Measurements from ENCODE around the gene ADCK1. TPM values are rescaled to one million over a fixed set of nuclear protein-coding genes. Genes with fewer than 3 reads are reported as not detected.
"Not testable (repeated sequence)": the region's sequence is repeated elsewhere in the genome, so short reads cannot be mapped to it uniquely, and the experiment has no call there.

ADCK1 gene
- total RNA-seq, 1 experiment from 2014 or later: 11.4 TPM

DNA sequence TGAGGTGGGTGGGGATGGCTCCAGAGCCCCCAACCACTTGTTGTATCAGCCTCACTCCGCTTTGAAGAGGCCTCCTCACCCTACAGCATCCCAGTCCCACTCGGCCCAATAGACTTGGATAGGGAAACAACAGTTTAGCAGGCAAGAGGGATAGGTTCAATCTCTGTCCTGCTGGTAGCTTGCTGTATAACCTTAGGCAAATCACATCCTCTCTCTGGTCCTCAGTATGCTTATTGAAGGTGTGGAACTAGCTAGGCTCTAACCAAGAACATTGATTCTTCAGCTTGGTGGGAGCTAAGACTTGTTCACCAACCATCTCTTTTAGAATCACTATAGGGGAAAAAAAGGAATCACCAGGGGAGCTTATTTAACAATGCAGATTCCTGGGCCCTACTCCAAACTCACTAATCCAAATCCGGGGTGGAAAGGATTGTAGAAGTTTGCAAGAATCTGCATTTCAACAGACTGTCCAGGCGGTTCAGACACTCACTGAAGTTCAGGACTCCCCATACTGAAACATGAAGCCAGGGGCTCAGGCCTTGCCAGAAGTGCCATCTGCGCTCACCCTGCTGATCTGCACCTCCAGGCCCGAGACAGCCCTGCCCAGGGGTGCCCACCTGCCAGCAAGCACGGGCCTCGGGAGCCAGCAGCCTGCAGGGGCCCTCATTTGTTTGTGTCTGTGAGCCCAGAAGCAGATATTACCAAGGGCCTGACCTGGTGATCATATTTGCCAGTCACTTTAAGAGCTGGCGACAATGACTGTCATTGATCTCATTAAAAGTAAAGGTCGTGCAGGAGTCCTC lies 113.0 kb downstream of the ADCK1 start:
- Mint-ChIP-seq H3K9me3 (no peaks in the 10 kb centered on the region), H3K4me3 (no peak overlapping the region), H3K27ac (peak overlapping the region; percentile 50), H3K36me3 (no peaks in the 10 kb centered on the region), H3K4me1 (peaks cover 22% of the 10 kb centered on the region), H3K27me3 (ENCODE audit: low read depth) (no peaks in the 10 kb centered on the region)
- CTCF ChIA-PET: interaction anchor here (0.9 to 1.3 kb wide), 2 partner anchors 67 to 654 kb away, joined by 3 to 4 read pairs; no protein-coding TSS in a partner anchor
- POLR2A ChIA-PET: no interaction called here
- TF ChIP-seq, protein P1, sequence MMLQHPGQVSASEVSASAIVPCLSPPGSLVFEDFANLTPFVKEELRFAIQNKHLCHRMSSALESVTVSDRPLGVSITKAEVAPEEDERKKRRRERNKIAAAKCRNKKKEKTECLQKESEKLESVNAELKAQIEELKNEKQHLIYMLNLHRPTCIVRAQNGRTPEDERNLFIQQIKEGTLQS (CRISPR knock-in tag; conservative IDR thresholded peaks at IDR 0.05): no peak
- TF ChIP-seq FOXK1 (CRISPR knock-in tag; IDR thresholded peaks at IDR 0.05): no peak
- no peak for TF ChIP-seq ZBTB21 (CRISPR knock-in tag; IDR thresholded peaks at IDR 0.05; ENCODE audit: borderline replicate concordance)
- TF ChIP-seq HMGA2 (CRISPR knock-in tag; IDR thresholded peaks at IDR 0.05): no peak
- no peak for TF ChIP-seq TCF7 (CRISPR knock-in tag; IDR thresholded peaks at IDR 0.05; ENCODE audit: low read depth)
- TF ChIP-seq SOX15 (CRISPR knock-in tag; IDR thresholded peaks at IDR 0.05): no peak
- DNase-seq (ENCODE audit: low spot score) (no peak), ATAC-seq (peak; percentile 63)

DNA sequence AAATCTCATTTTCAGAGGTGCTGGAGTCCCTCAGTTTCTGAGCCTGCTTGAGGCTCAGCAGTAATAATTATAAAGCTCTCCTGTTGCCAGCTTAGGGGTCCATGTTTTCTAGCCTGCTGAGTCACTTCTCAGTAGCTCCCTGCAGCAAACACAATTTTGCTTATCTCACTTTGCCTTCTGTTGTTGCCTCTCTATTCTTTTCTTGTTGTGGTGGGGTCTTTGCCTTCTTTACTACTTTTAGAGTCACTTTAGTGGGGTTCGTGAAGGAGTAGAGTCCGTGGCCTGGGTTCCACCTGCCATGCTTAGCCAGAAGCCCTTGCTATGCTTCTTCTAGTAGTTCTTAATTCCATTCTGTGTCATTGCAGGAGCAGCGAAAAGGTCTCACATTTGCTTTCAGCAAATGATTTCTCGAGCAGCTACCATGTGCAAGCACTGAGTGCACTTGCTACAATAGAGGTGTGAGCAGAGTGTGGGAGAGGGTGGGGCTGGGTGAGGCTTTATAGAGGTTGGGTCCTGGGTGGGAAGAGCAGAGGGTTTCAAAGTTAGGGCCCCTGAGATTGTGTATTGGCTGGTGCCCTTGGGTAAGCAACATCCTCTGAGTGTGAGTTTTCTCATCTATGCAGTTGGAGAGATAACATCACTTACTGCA lies 114.3 kb downstream of the ADCK1 start:
- no peak overlapping the region for H3K27ac Mint-ChIP-seq
- H3K36me3 Mint-ChIP-seq: no peaks in the 10 kb centered on the region
- TF ChIP-seq, protein P2, sequence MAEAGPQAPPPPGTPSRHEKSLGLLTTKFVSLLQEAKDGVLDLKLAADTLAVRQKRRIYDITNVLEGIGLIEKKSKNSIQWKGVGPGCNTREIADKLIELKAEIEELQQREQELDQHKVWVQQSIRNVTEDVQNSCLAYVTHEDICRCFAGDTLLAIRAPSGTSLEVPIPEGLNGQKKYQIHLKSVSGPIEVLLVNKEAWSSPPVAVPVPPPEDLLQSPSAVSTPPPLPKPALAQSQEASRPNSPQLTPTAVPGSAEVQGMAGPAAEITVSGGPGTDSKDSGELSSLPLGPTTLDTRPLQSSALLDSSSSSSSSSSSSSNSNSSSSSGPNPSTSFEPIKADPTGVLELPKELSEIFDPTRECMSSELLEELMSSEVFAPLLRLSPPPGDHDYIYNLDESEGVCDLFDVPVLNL (CRISPR knock-in tag; IDR thresholded peaks at IDR 0.05; ENCODE audit: borderline replicate concordance, low read depth): no peak
- TF ChIP-seq ZNF121 (CRISPR knock-in tag; IDR thresholded peaks at IDR 0.05) (no peak), ZNF219 (CRISPR knock-in tag; IDR thresholded peaks at IDR 0.05; ENCODE audit: borderline replicate concordance) (no peak), ZNF263 (CRISPR knock-in tag; IDR thresholded peaks at IDR 0.05; ENCODE audit: low read depth) (no peak), NR3C1 (CRISPR knock-in tag; conservative IDR thresholded peaks at IDR 0.05; ENCODE audit: low read depth) (no peak), GABPB1 (CRISPR knock-in tag; IDR thresholded peaks at IDR 0.05) (no peak), SMAD4 (CRISPR knock-in tag; IDR thresholded peaks at IDR 0.05) (no peak), NR1H2 (CRISPR knock-in tag; IDR thresholded peaks at IDR 0.05) (no peak), CBFB (CRISPR knock-in tag; IDR thresholded peaks at IDR 0.05; ENCODE audit: low read depth) (no peak), ZNF232 (CRISPR knock-in tag; IDR thresholded peaks at IDR 0.05) (no peak), IRF2 (CRISPR knock-in tag; IDR thresholded peaks at IDR 0.05; ENCODE audit: borderline replicate concordance, low read depth) (no peak), TEAD1 (CRISPR knock-in tag; IDR thresholded peaks at IDR 0.05) (no peak)
- TF ChIP-seq, protein P3, sequence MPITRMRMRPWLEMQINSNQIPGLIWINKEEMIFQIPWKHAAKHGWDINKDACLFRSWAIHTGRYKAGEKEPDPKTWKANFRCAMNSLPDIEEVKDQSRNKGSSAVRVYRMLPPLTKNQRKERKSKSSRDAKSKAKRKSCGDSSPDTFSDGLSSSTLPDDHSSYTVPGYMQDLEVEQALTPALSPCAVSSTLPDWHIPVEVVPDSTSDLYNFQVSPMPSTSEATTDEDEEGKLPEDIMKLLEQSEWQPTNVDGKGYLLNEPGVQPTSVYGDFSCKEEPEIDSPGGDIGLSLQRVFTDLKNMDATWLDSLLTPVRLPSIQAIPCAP (CRISPR knock-in tag; IDR thresholded peaks at IDR 0.05): no peak
- TF ChIP-seq, protein P4, sequence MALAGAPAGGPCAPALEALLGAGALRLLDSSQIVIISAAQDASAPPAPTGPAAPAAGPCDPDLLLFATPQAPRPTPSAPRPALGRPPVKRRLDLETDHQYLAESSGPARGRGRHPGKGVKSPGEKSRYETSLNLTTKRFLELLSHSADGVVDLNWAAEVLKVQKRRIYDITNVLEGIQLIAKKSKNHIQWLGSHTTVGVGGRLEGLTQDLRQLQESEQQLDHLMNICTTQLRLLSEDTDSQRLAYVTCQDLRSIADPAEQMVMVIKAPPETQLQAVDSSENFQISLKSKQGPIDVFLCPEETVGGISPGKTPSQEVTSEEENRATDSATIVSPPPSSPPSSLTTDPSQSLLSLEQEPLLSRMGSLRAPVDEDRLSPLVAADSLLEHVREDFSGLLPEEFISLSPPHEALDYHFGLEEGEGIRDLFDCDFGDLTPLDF (CRISPR knock-in tag; IDR thresholded peaks at IDR 0.05): no peak
- TF ChIP-seq, protein P5, sequence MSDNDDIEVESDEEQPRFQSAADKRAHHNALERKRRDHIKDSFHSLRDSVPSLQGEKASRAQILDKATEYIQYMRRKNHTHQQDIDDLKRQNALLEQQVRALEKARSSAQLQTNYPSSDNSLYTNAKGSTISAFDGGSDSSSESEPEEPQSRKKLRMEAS (CRISPR knock-in tag; IDR thresholded peaks at IDR 0.05): no peak
- TF ChIP-seq, protein P6, sequence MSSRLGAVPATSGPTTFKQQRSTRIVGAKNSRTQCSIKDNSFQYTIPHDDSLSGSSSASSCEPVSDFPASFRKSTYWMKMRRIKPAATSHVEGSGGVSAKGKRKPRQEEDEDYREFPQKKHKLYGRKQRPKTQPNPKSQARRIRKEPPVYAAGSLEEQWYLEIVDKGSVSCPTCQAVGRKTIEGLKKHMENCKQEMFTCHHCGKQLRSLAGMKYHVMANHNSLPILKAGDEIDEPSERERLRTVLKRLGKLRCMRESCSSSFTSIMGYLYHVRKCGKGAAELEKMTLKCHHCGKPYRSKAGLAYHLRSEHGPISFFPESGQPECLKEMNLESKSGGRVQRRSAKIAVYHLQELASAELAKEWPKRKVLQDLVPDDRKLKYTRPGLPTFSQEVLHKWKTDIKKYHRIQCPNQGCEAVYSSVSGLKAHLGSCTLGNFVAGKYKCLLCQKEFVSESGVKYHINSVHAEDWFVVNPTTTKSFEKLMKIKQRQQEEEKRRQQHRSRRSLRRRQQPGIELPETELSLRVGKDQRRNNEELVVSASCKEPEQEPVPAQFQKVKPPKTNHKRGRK (CRISPR knock-in tag; IDR thresholded peaks at IDR 0.05; ENCODE audit: borderline replicate concordance): no peak
- no peaks in the 10 kb centered on the region for H3K27me3 Mint-ChIP-seq (ENCODE audit: low read depth)
- no peak overlapping the region for H3K4me3 Mint-ChIP-seq
- no peak for DNase-seq (ENCODE audit: low spot score)
- no peaks in the 10 kb centered on the region for H3K9me3 Mint-ChIP-seq
- peaks cover 22% of the 10 kb centered on the region for H3K4me1 Mint-ChIP-seq
- ATAC-seq: no peak
- POLR2A ChIA-PET: interaction anchor here (0.6 kb wide), 1 partner anchor 318 kb away, joined by 4 read pairs; no protein-coding TSS in a partner anchor
- CTCF ChIA-PET: interaction anchor here (0.9 kb wide), 1 partner anchor 65 kb away, joined by 5 read pairs; no protein-coding TSS in a partner anchor

DNA sequence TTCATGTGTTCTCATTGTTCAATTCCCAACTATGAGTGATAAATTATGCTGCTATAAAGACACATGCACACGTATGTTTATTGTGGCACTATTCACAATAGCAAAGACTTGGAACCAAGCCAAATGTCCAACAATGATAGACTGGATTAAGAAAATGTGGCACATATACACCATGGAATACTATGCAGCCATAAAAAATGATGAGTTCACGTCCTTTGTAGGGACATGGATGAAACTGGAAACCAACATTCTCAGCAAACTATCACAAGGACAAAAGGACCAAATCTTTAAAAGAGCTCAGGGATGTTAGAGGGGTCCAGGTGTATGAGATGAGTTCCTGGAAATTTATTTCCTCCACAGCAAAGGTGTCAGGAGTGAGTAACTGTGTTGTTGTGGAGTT lies 115.5 kb downstream of the ADCK1 start:
- H3K36me3 Mint-ChIP-seq; H3K4me3 Mint-ChIP-seq; POLR2A ChIA-PET; ATAC-seq; DNase-seq (ENCODE audit: low spot score); CTCF ChIA-PET; H3K9me3 Mint-ChIP-seq; H3K27ac Mint-ChIP-seq; H3K27me3 Mint-ChIP-seq (ENCODE audit: low read depth): not testable (repeated sequence)
- peaks cover 22% of the 10 kb centered on the region for H3K4me1 Mint-ChIP-seq

Measured in WTC11 (cell line).